HepG2 (cell line): Measurements from ENCODE around the gene FANCL. TPM values are rescaled to one million over a fixed set of nuclear protein-coding genes. Genes with fewer than 3 reads are reported as not detected.

ENCODE experiments used
- ADNP ChIP-seq: sonication (generic); formaldehyde crosslinking; IDR thresholded peaks from 2 replicates; pipeline ENCODE4 v1.4.0; 2020; ENCODE audit warnings: missing genetic modification reagents
- HHEX ChIP-seq: IDR thresholded peaks from 2 replicates; pipeline ENCODE4 v1.6.1; 2016; ENCODE audit warnings: control low read depth
- NR0B2 ChIP-seq: sonication (generic); formaldehyde crosslinking; IDR thresholded peaks from 2 replicates; pipeline ENCODE4 v1.4.0; 2020; ENCODE audit warnings: mild to moderate bottlenecking, missing genetic modification reagents
- NR2F2 ChIP-seq: IDR thresholded peaks from 2 replicates; pipeline ENCODE4 v1.6.1; 2012; ENCODE audit warnings: low read depth, inconsistent platforms, borderline replicate concordance
- PHF21A ChIP-seq: sonication (generic); formaldehyde crosslinking; IDR thresholded peaks from 2 replicates; pipeline ENCODE4 v1.5.0; 2020; ENCODE audit warnings: mild to moderate bottlenecking, missing genetic modification reagents
- SMAD1 ChIP-seq: sonication (generic); formaldehyde crosslinking; IDR thresholded peaks from 2 replicates; pipeline ENCODE4 v1.4.0; 2020; ENCODE audit warnings: missing genetic modification reagents, low read depth, mild to moderate bottlenecking, borderline replicate concordance
- ZBTB38 ChIP-seq: sonication (generic); formaldehyde crosslinking; IDR thresholded peaks from 2 replicates; pipeline ENCODE4 v1.5.1; 2020; ENCODE audit warnings: mild to moderate bottlenecking, missing genetic modification reagents
- ZBTB43 ChIP-seq: sonication (generic); formaldehyde crosslinking; conservative IDR thresholded peaks from 2 replicates; pipeline ENCODE4 v1.4.0; 2020; ENCODE audit warnings: missing genetic modification reagents
- ZMYM3 ChIP-seq: sonication (generic); formaldehyde crosslinking; IDR thresholded peaks from 2 replicates; pipeline ENCODE4 v1.5.1; 2020; ENCODE audit warnings: mild to moderate bottlenecking, missing genetic modification reagents
- ZNF567 ChIP-seq: sonication (generic); formaldehyde crosslinking; IDR thresholded peaks from 2 replicates; pipeline ENCODE4 v1.8.1; 2023; ENCODE audit warnings: mild to moderate bottlenecking, missing genetic modification reagents, borderline replicate concordance
- polyA plus RNA-seq, 8 experiments: library from polyadenylated mRNA; depleted of rRNA in 3 of 8; stranded (reverse) in 7 of 8; unstranded in 1 of 8; fragments of >200 nt; fragmentation: Illumina TruSeq in 4 of 8; extraction: Trizol in 4 of 8; gene quantifications; 2 replicates each; pipeline versions ENCODE4 v1.2.1 to v1.2.3, GENCODE V29; 2011 to 2016; ENCODE audit warnings: low read depth in 4 of 8, missing spikeins in 1 of 8, mixed read lengths in 1 of 8; ENCODE audit not compliant: insufficient read depth in 1 of 8
- total RNA-seq, 5 experiments: library from RNA; depleted of rRNA; stranded (reverse); fragments of >200 nt; fragmentation: Illumina TruSeq; extraction: Trizol; gene quantifications; 2 replicates each; pipeline ENCODE4 v1.2.3, GENCODE V29; 2016; ENCODE audit warnings: low read depth in 1 of 5
- TF ChIP-seq, protein P1 (sequence below): sonication (generic); formaldehyde crosslinking; IDR thresholded peaks from 2 replicates; pipeline ENCODE4 v1.4.0; 2020; ENCODE audit warnings: missing genetic modification reagents, mild to moderate bottlenecking, borderline replicate concordance
- TF ChIP-seq, protein P2 (sequence below): sonication (generic); formaldehyde crosslinking; IDR thresholded peaks from 2 replicates; pipeline ENCODE4 v1.4.0; 2020; ENCODE audit warnings: missing genetic modification reagents
- TF ChIP-seq, protein P3 (sequence below): sonication (generic); formaldehyde crosslinking; IDR thresholded peaks from 2 replicates; pipeline ENCODE4 v1.4.0; 2020; ENCODE audit warnings: missing genetic modification reagents
- TF ChIP-seq, protein P4 (sequence below): IDR thresholded peaks from 2 replicates; pipeline ENCODE4 v1.6.1; 2016; ENCODE audit warnings: low read depth, control low read depth

FANCL gene
- total and polyA plus RNA-seq, 2 of the 13 experiments (the other 11 are each of a cell fraction or from before 2014, with no cell fraction given), result 40.7 to 66.8 TPM

DNA sequence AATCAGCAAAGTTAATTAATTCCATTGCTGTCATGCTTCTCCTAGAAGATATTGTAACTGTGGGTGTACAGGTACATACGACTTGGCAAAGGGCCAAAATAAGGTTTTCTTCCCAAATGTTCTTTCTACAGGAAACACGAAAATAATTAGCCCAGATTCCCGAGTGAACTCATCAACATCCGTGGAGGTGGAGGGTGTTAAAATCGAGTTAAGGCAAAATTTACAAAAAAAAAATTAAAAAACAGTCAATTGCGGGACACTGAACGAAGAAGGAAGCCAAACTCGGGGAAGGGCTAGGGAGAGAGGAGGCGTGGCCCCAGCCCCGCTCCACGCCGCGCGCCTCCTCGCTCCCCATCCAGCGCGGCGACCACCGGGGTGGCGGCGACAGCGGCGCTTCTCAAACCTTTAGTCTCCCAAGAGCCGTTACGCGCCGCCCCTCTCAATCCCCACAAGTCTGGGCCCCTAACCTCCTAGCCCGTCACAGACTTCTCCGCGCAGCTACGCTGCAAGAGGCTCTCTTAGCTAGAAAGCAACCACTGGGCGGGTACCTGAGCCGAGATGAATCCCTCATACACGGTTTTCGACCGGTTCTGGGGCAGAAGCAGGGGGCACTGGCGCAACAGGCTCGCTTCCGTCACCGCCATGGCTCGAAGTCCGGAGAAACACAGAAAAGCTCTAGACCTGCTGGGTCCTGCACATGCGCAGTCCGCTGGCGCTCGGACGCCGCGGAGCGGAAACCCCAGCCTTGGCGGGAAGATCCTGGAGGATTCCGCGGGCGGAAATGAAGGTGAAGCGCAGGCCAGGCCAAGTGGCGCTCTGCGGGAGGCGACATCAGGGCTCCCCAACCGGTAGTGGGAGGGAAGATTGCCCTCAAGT, at the start of gene FANCL (continued):
- TF ChIP-seq, protein P1, sequence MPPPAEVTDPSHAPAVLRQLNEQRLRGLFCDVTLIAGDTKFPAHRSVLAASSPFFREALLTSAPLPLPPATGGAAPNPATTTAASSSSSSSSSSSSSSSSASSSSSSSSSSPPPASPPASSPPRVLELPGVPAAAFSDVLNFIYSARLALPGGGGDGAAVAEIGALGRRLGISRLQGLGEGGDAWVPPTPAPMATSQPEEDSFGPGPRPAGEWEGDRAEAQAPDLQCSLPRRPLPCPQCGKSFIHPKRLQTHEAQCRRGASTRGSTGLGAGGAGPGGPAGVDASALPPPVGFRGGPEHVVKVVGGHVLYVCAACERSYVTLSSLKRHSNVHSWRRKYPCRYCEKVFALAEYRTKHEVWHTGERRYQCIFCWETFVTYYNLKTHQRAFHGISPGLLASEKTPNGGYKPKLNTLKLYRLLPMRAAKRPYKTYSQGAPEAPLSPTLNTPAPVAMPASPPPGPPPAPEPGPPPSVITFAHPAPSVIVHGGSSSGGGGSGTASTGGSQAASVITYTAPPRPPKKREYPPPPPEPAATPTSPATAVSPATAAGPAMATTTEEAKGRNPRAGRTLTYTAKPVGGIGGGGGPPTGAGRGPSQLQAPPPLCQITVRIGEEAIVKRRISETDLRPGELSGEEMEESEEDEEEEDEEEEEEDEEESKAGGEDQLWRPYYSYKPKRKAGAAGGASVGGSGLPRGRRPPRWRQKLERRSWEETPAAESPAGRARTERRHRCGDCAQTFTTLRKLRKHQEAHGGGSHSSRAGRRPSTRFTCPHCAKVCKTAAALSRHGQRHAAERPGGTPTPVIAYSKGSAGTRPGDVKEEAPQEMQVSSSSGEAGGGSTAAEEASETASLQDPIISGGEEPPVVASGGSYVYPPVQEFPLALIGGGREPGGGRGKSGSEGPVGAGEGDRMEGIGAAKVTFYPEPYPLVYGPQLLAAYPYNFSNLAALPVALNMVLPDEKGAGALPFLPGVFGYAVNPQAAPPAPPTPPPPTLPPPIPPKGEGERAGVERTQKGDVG (CRISPR knock-in tag), result peak; percentile 92; the same call in 1 of the 2 replicates
- TF ChIP-seq NR2F2 (peak; percentile 20; the same call in 1 of the 2 replicates), ZMYM3 (CRISPR knock-in tag) (peak; percentile 77), ZBTB43 (CRISPR knock-in tag) (peak; percentile 91), PHF21A (CRISPR knock-in tag) (peak; percentile 85), ADNP (CRISPR knock-in tag) (no peak), ZNF567 (CRISPR knock-in tag) (0 out of 2 replicates have a peak, but pooled peaks have one; percentile 29), SMAD1 (CRISPR knock-in tag) (peak; percentile 85), ZBTB38 (CRISPR knock-in tag) (peak; percentile 90), NR0B2 (peak; percentile 98), HHEX (CRISPR knock-in tag) (no peak)
- TF ChIP-seq, protein P2, sequence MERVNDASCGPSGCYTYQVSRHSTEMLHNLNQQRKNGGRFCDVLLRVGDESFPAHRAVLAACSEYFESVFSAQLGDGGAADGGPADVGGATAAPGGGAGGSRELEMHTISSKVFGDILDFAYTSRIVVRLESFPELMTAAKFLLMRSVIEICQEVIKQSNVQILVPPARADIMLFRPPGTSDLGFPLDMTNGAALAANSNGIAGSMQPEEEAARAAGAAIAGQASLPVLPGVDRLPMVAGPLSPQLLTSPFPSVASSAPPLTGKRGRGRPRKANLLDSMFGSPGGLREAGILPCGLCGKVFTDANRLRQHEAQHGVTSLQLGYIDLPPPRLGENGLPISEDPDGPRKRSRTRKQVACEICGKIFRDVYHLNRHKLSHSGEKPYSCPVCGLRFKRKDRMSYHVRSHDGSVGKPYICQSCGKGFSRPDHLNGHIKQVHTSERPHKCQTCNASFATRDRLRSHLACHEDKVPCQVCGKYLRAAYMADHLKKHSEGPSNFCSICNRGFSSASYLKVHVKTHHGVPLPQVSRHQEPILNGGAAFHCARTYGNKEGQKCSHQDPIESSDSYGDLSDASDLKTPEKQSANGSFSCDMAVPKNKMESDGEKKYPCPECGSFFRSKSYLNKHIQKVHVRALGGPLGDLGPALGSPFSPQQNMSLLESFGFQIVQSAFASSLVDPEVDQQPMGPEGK (CRISPR knock-in tag), result peak; percentile 36; the same call in 1 of the 2 replicates
- TF ChIP-seq, protein P3, sequence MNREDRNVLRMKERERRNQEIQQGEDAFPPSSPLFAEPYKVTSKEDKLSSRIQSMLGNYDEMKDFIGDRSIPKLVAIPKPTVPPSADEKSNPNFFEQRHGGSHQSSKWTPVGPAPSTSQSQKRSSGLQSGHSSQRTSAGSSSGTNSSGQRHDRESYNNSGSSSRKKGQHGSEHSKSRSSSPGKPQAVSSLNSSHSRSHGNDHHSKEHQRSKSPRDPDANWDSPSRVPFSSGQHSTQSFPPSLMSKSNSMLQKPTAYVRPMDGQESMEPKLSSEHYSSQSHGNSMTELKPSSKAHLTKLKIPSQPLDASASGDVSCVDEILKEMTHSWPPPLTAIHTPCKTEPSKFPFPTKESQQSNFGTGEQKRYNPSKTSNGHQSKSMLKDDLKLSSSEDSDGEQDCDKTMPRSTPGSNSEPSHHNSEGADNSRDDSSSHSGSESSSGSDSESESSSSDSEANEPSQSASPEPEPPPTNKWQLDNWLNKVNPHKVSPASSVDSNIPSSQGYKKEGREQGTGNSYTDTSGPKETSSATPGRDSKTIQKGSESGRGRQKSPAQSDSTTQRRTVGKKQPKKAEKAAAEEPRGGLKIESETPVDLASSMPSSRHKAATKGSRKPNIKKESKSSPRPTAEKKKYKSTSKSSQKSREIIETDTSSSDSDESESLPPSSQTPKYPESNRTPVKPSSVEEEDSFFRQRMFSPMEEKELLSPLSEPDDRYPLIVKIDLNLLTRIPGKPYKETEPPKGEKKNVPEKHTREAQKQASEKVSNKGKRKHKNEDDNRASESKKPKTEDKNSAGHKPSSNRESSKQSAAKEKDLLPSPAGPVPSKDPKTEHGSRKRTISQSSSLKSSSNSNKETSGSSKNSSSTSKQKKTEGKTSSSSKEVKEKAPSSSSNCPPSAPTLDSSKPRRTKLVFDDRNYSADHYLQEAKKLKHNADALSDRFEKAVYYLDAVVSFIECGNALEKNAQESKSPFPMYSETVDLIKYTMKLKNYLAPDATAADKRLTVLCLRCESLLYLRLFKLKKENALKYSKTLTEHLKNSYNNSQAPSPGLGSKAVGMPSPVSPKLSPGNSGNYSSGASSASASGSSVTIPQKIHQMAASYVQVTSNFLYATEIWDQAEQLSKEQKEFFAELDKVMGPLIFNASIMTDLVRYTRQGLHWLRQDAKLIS (CRISPR knock-in tag), result no peak
- TF ChIP-seq, protein P4, sequence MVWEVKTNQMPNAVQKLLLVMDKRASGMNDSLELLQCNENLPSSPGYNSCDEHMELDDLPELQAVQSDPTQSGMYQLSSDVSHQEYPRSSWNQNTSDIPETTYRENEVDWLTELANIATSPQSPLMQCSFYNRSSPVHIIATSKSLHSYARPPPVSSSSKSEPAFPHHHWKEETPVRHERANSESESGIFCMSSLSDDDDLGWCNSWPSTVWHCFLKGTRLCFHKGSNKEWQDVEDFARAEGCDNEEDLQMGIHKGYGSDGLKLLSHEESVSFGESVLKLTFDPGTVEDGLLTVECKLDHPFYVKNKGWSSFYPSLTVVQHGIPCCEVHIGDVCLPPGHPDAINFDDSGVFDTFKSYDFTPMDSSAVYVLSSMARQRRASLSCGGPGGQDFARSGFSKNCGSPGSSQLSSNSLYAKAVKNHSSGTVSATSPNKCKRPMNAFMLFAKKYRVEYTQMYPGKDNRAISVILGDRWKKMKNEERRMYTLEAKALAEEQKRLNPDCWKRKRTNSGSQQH, result peak; percentile 95; the same call in 1 of the 2 replicates
